Measurements from ENCODE around the gene PPCDC.
"Not testable (repeated sequence)": the region's sequence is repeated elsewhere in the genome, so short reads cannot be mapped to it uniquely, and the experiment has no call there.

Gene PPCDC

DNA sequence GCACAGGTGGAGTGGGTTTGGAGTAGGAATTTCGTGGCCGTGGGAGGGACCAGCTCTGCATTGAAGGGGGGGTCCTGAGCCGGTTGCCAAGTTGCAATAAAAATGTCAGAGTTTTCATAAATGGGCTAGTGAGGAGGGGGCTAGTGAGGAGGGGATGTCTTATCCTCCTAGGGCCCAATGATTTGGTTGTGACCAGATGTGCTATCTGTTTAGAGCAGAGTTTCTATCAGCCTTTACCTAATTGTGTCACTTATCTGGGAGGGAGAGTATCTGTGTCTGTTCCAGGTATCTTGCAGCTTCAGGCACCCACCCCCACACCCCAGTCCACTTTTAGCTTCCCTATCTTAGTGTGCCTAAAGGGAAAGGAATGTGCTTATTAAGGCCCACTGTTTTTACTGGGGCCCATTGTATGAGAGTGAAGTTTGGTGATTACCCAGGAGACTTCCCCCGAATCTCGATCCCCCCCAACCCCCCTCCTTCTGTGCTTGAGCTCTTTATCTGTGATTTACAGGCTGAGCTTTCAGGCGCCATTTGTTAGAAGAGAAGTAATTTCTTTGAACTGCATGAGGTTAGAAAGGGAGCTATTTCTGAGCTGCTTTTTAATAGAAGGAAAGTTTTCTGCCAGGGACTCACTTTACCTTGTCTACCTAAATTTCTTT is 42.6 kb downstream of the PPCDC start:
- DNase-seq: no peak

DNA sequence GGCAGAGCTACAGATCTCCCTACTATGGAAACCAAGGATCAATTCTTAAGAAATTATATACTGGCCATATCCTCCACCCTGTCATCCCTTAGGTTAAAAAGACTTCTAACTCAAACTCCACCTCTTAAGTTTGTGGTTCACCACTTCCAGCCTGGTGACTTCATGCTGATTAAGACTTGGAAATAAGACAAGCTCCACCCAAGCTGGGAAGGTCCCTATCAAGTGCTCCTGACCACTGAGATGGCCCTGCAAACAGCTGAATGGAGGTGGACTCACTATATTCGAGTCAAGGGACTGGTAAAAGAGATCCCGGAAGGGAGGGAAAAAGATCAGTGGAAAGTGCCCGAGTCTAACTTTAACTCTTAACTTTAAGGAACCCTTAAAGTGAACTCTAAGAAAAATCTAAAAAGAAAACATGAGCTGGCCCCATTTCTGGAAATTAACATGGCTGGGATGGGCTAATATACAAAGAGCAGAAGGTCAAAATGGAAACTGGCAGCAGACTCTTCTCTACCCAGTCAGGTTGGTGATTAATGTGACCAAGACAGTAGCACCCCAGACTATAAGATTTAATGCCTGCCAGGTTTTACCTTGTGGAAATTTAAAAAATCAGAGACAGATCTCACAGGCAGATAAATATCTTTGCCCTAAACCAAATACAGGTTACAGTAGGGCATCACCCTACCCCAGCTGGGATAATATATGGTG is 43.9 kb downstream of the PPCDC start:
- DNase-seq: no peak

DNA sequence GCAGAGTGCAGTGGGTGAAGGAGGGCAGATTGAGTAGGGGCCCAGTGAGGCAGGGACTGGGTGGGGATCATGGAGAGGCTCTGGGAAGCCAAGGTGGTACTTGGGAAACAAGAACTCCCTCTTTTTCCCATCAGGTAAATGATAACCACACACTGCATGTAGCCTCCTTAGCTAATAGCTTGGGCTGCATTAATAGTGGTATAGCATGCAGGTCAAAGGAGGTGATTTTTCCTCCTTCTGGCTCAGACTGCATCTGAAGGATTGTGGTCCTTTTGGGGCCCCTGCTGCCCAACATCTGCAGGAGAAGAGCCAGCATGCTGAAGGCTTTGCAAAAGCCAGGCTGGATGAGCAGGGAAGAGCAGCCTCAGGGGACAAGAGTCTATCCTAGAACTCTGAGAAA is 45.4 kb downstream of the PPCDC start:
- DNase-seq: no peak

DNA sequence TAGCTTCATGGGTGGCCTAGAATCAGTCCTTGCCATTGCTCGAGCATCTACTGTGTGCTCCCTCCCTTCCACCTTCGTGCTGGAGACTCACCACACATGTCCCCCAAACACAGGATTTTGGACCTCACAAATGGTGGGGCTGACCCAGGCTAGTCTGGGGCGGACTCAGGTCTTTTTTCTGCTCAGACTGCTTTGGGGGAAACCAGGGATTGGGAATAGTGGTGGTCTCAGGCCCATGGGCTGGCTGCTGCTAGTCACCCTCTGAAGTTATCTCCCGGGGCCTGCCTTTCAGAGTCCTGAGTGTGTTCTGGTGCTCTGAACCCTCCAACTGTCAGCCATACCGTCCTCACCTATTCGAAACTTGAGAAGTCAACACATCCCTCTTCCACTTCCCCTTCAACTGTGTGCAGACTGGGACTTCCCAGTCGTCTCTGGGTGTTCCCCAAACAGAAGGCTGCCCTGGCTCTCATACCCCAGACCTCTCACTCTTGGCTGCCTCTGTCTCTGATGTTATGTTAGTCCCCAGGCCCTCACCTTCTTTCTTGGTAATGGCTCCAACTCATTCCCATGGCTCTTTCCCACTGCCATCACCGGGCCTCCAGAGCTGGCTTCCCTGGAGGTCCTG is 46.0 kb downstream of the PPCDC start:
- DNase-seq: peak in 3 of 56 donors; percentile 11 to 17 (median 17)

DNA sequence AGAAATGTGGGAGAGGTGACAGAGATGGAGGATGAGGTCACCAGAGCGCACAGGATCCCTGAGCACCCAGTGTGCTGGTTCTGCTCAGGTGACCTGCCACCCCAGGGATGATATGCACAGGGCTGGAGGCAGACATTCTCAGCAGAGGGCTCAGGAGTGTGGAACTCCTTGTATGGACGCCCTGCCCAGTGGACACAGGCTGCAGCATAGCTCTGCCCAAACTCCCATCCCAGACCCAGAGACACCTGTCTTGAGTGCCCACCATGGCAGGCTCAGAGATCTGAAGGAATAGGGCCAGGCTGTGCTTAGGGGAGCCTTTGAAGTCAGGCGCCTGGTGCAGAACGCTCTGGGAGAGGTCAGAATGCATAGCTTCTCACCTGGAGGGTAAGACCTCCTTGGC is 47.3 kb downstream of the PPCDC start:
- DNase-seq: no peak

DNA sequence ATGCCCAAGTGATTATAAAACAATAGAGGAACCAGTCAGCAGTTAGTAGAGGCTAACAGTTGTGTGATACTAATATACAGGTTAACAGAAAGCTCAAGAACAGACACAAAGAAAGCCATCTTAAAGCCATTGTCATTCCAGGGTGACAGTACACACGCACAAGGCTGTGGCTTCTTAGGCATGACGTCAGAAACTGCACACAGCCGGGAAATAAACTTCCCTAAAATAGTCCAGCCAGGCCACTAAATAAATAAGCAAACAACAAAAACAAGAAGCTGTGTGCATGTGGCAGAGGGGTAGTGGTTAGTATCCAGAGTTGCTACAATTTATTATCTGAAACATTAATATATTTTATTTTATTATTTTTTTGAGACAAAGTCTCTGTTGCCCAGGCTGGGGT is 49.8 kb downstream of the PPCDC start:
- DNase-seq: peak in 1 of 56 donors; percentile 23

DNA sequence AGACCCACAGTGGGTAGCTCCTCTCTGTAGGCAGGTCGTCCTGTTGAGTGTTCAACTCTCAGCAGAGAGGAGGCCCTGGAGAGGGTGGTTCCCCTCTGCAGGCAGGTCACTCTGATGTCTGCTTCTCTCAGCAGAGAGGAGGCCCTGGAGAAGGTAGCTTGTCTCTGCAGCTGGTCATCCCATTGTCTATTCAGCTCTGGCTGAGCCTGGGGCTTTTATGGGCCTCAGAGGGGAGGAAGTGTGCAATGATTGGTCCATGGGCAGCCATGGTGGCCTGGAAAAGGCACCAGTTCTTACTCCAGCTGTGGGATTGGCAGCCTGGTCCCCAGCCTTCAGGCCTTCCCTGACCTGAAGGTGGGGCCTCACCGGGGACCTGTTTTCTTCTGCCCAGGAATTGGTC is 52.9 kb downstream of the PPCDC start:
- no peak for DNase-seq

DNA sequence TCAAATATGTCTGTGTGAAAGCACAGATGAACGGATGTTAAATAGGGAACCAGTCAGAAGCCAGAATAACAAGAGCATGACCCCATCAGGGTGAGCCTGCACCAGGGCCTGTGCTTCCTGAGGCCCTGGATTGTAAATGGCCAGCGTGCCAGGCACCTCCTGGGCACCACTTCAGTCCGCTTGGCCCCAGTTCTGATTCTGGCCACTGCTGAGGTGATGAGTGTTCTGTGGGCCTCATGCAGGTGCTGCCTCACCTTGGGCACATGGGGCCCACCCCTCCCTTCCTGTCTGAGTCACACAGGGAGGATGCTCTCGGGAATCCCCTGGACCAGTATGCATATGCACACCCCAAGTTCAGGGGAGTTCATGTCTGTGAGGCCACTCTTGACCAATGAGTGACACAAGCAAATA is 54.2 kb downstream of the PPCDC start:
- DNase-seq: not testable (repeated sequence)

DNA sequence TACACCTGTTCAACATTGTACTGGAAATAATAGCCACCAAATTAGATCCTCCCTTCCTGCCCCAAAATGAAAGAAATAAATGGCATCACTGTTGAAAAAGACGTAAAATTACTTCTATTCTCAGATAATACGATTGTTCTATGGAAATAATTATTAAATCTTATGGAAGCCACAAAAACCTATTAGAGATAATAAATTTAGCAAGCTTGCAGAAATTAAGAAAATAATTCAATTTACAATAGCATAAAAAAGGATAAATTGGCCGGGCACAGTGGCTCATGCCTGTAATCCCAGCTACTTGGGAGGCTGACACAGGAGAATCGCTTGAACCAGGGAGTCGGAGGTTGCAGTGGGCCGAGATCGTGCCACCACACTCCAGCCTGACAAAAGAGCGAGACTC is 57.8 kb downstream of the PPCDC start:
- no peak for DNase-seq

DNA sequence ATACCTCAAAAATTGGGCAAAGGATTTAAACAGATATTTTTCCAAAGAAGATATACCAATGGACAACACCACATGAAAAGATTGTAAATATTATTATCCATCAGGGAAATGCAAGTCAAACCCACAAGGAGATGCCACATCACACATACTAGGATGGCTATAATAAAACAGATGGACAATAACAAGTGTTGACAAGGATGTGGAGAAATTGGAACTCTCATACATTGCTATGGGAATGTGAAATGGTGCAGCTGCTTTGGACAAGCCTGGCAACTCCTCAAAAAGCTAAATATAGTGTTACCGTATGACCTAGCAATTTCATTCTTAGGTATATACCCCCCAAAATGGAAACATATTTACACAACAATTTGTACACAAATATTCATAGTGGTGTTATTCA is 59.3 kb downstream of the PPCDC start:
- no peak for DNase-seq

DNA sequence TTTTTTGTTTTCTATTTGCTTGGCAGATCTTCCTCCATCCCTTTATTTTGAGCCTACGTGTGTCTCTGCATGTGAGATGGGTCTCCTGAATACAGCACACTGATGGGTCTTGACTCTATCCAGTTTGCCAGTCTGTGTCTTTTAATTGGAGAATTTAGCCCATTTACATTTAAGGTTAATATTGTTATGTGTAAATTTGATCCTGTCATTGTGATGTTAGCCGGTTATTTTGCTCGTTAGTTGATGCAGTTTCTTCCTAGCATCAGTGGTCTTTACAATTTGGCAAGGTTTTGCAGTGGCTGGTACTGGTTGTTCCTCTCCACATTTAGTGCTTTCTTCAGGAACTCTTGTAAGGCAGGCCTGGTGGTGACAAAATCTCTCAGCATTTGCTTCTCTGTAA is 62.3 kb downstream of the PPCDC start:
- DNase-seq: not testable (repeated sequence)

DNA sequence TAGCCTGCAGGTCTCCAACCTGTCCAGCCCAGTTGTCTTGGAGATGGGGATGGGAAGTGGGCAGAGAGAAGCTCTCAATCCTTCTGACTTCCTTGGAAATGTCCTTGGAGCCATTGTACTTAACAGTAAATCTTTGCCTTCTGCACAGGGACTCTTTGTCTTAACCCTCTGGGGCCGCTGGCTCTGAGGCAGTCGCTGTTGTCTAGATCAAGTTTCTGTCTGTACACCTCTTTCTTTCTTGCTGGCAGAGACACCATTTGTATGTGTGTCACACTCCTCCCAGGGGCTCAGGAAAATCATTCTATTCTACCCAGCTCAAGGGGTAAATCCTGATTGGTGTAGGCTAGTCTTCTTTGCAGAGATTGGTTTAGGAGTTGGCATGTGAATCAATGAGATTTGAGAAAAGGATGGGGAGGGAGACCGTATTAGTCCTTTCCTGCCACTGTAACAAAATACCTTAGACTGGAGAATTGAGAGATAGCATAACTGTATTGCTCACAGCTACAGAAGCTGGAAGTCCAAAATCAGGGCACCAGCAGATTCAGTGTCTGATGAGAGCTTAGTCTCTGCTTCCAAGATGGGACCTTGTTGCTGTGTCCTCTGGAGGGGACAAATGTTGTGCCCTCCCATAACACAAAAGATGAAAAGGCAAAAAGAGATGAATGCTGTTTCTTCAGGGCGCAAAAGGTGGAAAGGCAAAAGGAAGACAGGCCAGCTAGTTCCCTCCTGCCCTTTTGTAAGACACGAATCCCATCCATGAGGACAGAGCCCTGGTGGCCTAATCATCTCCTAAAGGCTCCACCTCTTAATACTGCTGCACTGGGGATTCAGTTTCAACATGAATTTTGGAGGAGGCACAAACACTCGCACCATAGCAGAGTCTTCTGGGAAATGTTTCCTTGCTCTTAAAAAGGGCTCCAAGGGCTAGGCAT is 66.3 kb downstream of the PPCDC start:
- DNase-seq: no peak

DNA sequence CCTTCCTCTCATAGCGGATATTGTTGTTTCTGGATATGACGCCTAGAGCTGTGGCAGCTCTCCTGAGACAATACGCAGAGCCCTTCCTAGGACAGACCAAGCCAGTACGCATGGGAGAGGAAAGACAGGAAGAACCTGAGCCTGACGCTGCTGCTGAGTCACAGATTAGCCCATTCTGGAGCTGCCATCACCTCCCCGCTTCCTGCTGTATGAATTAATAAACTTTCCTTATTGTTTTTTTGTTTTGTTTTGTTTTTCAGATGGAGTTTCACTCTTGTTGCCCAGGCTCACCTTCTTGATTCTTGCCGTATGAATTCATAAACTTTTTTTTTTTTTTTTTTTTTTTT is 67.0 kb downstream of the PPCDC start:
- DNase-seq: no peak

DNA sequence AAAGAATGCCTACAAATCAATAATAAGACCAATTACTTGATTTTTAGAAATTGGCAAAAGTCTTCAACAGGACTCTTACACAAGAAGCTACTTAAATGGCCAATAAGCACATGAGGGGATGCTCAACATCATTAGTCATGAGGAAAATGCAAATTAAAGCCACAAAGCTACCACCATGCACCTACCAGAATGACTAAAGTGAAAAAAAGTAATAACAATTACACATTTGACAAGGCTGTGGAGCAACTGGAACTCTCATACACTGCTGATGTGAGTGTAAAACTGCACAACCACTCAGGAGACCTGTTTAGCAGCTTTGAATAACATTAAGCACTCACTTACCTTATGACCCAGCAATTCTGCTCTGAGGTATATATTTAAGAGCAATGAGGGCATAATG is 68.4 kb downstream of the PPCDC start:
- DNase-seq: no peak

DNA sequence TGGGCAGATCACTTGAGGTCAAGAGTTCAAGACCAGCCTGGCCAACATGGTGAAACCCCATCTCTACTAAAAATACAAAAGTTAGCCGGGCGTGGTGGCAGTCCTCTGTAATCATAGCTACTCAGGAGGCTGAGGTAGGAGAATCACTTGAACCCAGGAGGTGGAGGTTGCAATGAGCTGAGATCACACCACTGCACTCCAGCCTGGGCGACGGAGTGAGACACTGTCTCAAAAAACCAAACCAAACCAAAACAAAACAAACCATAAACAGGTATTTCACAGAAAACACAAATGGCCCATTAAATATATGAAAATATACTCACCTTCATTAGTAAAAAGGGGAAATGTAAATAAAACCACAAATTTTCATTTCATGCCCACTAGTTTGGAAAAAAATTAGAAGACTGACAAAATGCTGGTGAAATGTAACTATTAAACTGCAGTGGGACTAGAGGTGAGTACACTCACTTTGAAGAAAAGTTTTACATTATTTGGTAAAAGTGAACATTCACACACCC is 71.6 kb downstream of the PPCDC start:
- not testable (repeated sequence) for DNase-seq

DNA sequence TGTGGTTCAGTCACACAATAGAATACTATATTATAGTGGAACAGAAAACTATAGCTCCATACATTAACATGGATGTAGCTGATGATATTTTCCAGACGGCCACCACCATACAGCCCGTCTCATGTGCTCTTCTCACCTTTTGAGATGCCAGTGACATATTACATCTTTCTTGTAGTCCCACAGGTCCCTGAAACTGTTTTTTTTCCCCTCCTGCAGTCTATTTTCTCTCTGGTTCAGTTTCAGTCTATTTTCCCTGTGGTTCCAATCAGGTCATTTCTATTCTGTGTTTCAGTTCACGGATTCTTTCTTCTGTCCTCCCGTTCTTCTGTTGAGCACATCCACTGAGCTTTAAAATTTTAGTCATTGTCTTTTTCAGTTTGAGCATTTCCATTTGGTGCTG is 72.2 kb downstream of the PPCDC start:
- no peak for DNase-seq

DNA sequence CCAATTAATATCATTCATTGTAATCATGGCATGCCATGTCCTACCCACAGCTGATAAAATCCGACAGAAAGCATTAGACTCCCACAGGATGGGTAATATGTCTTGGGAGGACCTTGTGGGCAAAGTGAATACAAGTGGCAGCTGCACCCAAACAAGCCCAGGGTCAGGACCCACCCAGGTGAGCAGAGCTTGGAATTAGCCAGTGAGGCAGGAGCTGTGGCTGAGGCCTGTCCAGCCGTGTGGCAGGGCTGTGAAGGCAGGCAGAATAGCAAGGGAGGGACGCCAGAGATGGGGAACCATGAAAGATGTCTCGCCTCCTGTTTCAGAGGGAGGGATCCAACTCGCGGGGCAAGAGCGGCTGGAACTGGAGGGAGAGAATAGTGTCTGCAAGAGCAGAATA is 74.5 kb downstream of the PPCDC start:
- no peak for DNase-seq

DNA sequence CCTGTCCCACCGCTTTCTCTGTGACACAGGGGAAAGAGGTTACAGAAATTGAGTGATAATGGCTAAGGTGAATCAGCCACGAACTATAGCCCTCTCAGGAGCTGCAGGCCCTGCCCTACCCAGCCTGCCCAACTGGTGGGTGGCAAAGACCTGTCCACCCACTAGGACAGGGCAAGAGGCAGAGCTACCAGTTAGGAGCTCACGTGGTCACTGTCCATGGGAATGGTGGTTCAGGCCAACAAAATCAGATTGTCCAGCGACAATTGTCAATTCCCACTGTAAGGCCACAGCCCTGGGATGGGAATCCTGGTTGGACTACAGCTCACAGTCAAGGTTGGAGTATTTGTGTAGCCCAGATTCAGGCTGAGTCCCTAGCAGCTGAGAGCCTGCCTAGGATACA is 75.0 kb downstream of the PPCDC start:
- no peak for DNase-seq

Measured in nucleus accumbens (tissue), 56 donors.